GM12878 (cell line): ENCODE results near the gene TADA2A. TPM values are rescaled to one million over a fixed set of nuclear protein-coding genes. Genes with fewer than 3 reads are reported as not detected.

Source experiments
- ATF7 ChIP-seq: fragments of 450-650 bp; IDR thresholded peaks from 2 replicates; pipeline ENCODE4 v1.6.1; 2016; ENCODE audit warnings: low read depth, mild to moderate bottlenecking
- BMI1 ChIP-seq: fragments of 450-650 bp; IDR thresholded peaks from 2 replicates; pipeline ENCODE4 v1.6.1; 2016; ENCODE audit warnings: mild to moderate bottlenecking, moderate library complexity, borderline replicate concordance
- CBFB ChIP-seq: IDR thresholded peaks from 2 replicates; pipeline ENCODE4 v1.6.1; 2016; ENCODE audit warnings: antibody characterized with exemption, low read depth
- ESRRA ChIP-seq: IDR thresholded peaks from 2 replicates; pipeline ENCODE4 v1.6.1; 2012; ENCODE audit warnings: mild to moderate bottlenecking, low read length, improper control_type of control experiment
- ETV6 ChIP-seq, 2 experiments: fragments of 450-650 bp in 1 of 2; IDR thresholded peaks in 1 of 2; conservative IDR thresholded peaks in 1 of 2; 2 replicates each; pipeline ENCODE4 v1.6.1; 2014; ENCODE audit warnings: antibody characterized with exemption in 1 of 2, borderline replicate concordance in 1 of 2, low read depth in 1 of 2, mild to moderate bottlenecking in 1 of 2, moderate library complexity in 1 of 2
- HDAC6 ChIP-seq: fragments of 200-600 bp; sonication (generic); IDR thresholded peaks from one replicate; pipeline ENCODE4 v1.8.0; 2017; ENCODE audit warnings: antibody characterized with exemption; ENCODE audit not compliant: unreplicated experiment
- IKZF1 ChIP-seq: fragments of 450-650 bp; conservative IDR thresholded peaks from 2 replicates; pipeline ENCODE4 v1.6.1; 2017; ENCODE audit warnings: antibody characterized with exemption, mild to moderate bottlenecking
- IKZF2 ChIP-seq, 2 experiments: fragments of 450-650 bp; IDR thresholded peaks; 2 replicates each; pipeline ENCODE4 v1.6.1; 2017; ENCODE audit warnings: mild to moderate bottlenecking in 2 of 2, moderate library complexity in 2 of 2
- LARP7 ChIP-seq: fragments of 450-650 bp; IDR thresholded peaks from 2 replicates; pipeline ENCODE4 v1.6.1; 2017; ENCODE audit warnings: mild to moderate bottlenecking
- MAX ChIP-seq: IDR thresholded peaks from 2 replicates; pipeline ENCODE4 v1.6.1; 2012; ENCODE audit warnings: low read depth, low read length, improper control_type of control experiment
- MEF2B ChIP-seq: fragments of 450-650 bp; IDR thresholded peaks from 2 replicates; pipeline ENCODE4 v1.6.1; 2018; ENCODE audit warnings: mild to moderate bottlenecking, moderate library complexity; ENCODE audit not compliant: partially characterized antibody, poor library complexity, severe bottlenecking
- MTA3 ChIP-seq: IDR thresholded peaks from 2 replicates; pipeline ENCODE4 v1.6.1; 2012; ENCODE audit warnings: low read length, inconsistent platforms, borderline replicate concordance
- MYC ChIP-seq: IDR thresholded peaks from 2 replicates; pipeline ENCODE4 v1.6.1; 2011; ENCODE audit warnings: mild to moderate bottlenecking, low read length, moderate library complexity, inconsistent platforms; ENCODE audit not compliant: insufficient read depth, insufficient replicate concordance, insufficient read length, severe bottlenecking
- PML ChIP-seq: IDR thresholded peaks from 2 replicates; pipeline ENCODE4 v1.6.1; 2012; ENCODE audit warnings: low read length, inconsistent platforms
- POLR2AphosphoS2 ChIP-seq: IDR thresholded peaks from 2 replicates; pipeline ENCODE4 v1.6.1; 2011; ENCODE audit warnings: low read depth, mild to moderate bottlenecking, low read length, improper control_type of control experiment, moderate library complexity
- RAD51 ChIP-seq: fragments of 450-650 bp; IDR thresholded peaks from 2 replicates; pipeline ENCODE4 v1.6.1; 2016; ENCODE audit warnings: moderate library complexity, mild to moderate bottlenecking, inconsistent platforms
- SMC3 ChIP-seq: IDR thresholded peaks from 2 replicates; pipeline ENCODE4 v1.6.1; 2011; ENCODE audit warnings: low read length, improper control_type of control experiment, borderline replicate concordance
- SPI1 ChIP-seq: IDR thresholded peaks from 2 replicates; pipeline ENCODE4 v1.6.1; 2011; ENCODE audit warnings: low read depth, mild to moderate bottlenecking, low read length, moderate library complexity, borderline replicate concordance; ENCODE audit not compliant: insufficient read depth
- SREBF1 ChIP-seq: IDR thresholded peaks from 2 replicates; pipeline ENCODE4 v1.6.1; 2012; ENCODE audit warnings: mild to moderate bottlenecking, low read length
- SREBF2 ChIP-seq: IDR thresholded peaks from 2 replicates; pipeline ENCODE4 v1.6.1; 2012; ENCODE audit warnings: mild to moderate bottlenecking, low read length
- SUZ12 ChIP-seq: fragments of 200-600 bp; sonication (generic); IDR thresholded peaks from one replicate; pipeline ENCODE4 v1.6.1; 2018; ENCODE audit warnings: antibody characterized with exemption, mild to moderate bottlenecking; ENCODE audit not compliant: unreplicated experiment
- YBX1 ChIP-seq: fragments of 450-650 bp; IDR thresholded peaks from 2 replicates; pipeline ENCODE4 v1.6.1; 2016; ENCODE audit warnings: antibody characterized with exemption
- ZBED1 ChIP-seq: IDR thresholded peaks from 2 replicates; pipeline ENCODE4 v1.6.1; 2016; ENCODE audit warnings: borderline replicate concordance
- polyA plus RNA-seq, 11 experiments: library from polyadenylated mRNA; depleted of rRNA in 4 of 11; unstranded in 6 of 11; stranded (reverse) in 5 of 11; fragments of >200 nt; fragmentation: Nextera tagmentation in 4 of 11; fragmentation: Illumina TruSeq in 1 of 11; extraction: Ambion mirVana in 4 of 11; extraction: Trizol in 1 of 11; gene quantifications; 1 replicate in 1 of 11; 2 replicates in 10 of 11; pipeline versions ENCODE4 v1.2.1 to v1.2.3, GENCODE V29; 2011 to 2016; ENCODE audit warnings: inconsistent platforms in 2 of 11, missing spikeins in 2 of 11, low read depth in 1 of 11
- total RNA-seq, 4 experiments: library from RNA; depleted of rRNA in 3 of 4; stranded (reverse); fragments of >200 nt in 3 of 4; fragmentation: Illumina TruSeq in 1 of 4; extraction: Trizol in 1 of 4; gene quantifications; 2 replicates each; pipeline versions ENCODE4 v1.2.1 to v1.2.3, GENCODE V29; 2013 to 2021
- TF ChIP-seq, protein P1 (sequence below): IDR thresholded peaks from 2 replicates; pipeline ENCODE4 v1.6.1; 2011; ENCODE audit warnings: low read depth, mild to moderate bottlenecking, low read length, moderate library complexity, borderline replicate concordance; ENCODE audit errors: extremely low read depth
- TF ChIP-seq, protein P2 (sequence below): fragments of 150-350 bp; IDR thresholded peaks from 2 replicates; pipeline ENCODE4 v1.6.1; 2016; ENCODE audit warnings: low read depth, low read length
- TF ChIP-seq, protein P3 (sequence below): IDR thresholded peaks from 2 replicates; pipeline ENCODE4 v1.6.1; 2012; ENCODE audit warnings: low read length, inconsistent platforms

The TADA2A gene
- total and polyA plus RNA-seq, 10 of the 15 experiments (the other 5 are each of a cell fraction or from before 2014, with no cell fraction given), result 19.6 to 43.8 (median 34.1) TPM

- TF ChIP-seq MYC (no peak), RAD51 (no peak), SREBF1 (no peak), ETV6 (conservative IDR thresholded peaks at IDR 0.05 in 1 of 2, IDR thresholded peaks at IDR 0.05 in 1 of 2; ENCODE audit: borderline replicate concordance in 1 of 2, low read depth in 1 of 2) (no peak), LARP7 (no peak), MEF2B (no peak), PML (no peak), MTA3 (no peak), MAX (no peak), SPI1 (peak; percentile 85; the same call in 1 of the 2 replicates), ESRRA (no peak), IKZF2 (IDR thresholded peaks at IDR 0.05) (peak; percentile 61 to 62; a peak in 3 of 4 replicates), ATF7 (peak; percentile 72), POLR2AphosphoS2 (no peak), ZBED1 (no peak), BMI1 (no peak), CBFB (no peak), SREBF2 (no peak), SUZ12 (no peak), YBX1 (no peak), HDAC6 (no peak), IKZF1 (peak; percentile 46; the same call in 1 of the 2 replicates), SMC3 (no peak)
- TF ChIP-seq, protein P1, sequence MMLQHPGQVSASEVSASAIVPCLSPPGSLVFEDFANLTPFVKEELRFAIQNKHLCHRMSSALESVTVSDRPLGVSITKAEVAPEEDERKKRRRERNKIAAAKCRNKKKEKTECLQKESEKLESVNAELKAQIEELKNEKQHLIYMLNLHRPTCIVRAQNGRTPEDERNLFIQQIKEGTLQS, result no peak
- TF ChIP-seq, protein P2, sequence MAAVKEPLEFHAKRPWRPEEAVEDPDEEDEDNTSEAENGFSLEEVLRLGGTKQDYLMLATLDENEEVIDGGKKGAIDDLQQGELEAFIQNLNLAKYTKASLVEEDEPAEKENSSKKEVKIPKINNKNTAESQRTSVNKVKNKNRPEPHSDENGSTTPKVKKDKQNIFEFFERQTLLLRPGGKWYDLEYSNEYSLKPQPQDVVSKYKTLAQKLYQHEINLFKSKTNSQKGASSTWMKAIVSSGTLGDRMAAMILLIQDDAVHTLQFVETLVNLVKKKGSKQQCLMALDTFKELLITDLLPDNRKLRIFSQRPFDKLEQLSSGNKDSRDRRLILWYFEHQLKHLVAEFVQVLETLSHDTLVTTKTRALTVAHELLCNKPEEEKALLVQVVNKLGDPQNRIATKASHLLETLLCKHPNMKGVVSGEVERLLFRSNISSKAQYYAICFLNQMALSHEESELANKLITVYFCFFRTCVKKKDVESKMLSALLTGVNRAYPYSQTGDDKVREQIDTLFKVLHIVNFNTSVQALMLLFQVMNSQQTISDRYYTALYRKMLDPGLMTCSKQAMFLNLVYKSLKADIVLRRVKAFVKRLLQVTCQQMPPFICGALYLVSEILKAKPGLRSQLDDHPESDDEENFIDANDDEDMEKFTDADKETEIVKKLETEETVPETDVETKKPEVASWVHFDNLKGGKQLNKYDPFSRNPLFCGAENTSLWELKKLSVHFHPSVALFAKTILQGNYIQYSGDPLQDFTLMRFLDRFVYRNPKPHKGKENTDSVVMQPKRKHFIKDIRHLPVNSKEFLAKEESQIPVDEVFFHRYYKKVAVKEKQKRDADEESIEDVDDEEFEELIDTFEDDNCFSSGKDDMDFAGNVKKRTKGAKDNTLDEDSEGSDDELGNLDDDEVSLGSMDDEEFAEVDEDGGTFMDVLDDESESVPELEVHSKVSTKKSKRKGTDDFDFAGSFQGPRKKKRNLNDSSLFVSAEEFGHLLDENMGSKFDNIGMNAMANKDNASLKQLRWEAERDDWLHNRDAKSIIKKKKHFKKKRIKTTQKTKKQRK, result no peak
- TF ChIP-seq, protein P3, sequence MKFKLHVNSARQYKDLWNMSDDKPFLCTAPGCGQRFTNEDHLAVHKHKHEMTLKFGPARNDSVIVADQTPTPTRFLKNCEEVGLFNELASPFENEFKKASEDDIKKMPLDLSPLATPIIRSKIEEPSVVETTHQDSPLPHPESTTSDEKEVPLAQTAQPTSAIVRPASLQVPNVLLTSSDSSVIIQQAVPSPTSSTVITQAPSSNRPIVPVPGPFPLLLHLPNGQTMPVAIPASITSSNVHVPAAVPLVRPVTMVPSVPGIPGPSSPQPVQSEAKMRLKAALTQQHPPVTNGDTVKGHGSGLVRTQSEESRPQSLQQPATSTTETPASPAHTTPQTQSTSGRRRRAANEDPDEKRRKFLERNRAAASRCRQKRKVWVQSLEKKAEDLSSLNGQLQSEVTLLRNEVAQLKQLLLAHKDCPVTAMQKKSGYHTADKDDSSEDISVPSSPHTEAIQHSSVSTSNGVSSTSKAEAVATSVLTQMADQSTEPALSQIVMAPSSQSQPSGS, result no peak
Measured at GRCh38 chr17:37413875-37414519, 7.3 kb downstream of the TADA2A start (continued).
